Measurements from ENCODE around the gene PRMT1.
"Not testable (repeated sequence)": the region's sequence is repeated elsewhere in the genome, so short reads cannot be mapped to it uniquely, and the experiment has no call there.

The PRMT1 gene

GRCh38 chr19:49677231-49677900 is at the start of gene PRMT1:
PRMT1 (plus strand) TSS chr19:49677271; CDS start chr19:49677281, 10 bp downstream.
- DNase-seq (ENCODE audit: low read depth in 2 of 2, low spot score in 1 of 2): peak in 1 of 2 donors; percentile 26

DNA sequence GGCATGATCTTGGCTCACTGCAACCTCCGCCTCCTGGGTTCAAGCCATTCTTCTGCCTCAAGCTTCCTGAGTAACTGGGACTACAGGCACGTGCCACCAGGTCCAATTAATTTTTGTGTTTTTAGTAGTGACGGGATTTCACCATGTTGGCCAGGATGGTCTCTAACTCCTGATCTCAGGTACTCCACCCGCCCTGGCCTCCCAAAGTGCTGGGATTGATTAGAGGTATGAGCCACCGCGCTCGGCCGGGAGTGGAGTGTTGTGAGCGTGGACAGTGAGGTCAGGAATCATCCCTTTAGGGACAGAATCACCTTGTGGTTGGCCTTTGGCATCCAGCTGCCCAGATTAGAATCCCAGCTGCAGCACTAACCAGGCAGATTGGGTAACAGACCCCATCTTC is 47.4 kb upstream of the PRMT1 start:
- no peak for DNase-seq (ENCODE audit: low read depth in 2 of 2, low spot score in 1 of 2)

- DNase-seq (ENCODE audit: low read depth in 2 of 2, low spot score in 1 of 2): no peak
Measured at GRCh38 chr19:49631014-49631588, 46.0 kb upstream of the PRMT1 start.

- DNase-seq (ENCODE audit: low read depth in 2 of 2, low spot score in 1 of 2): no peak
Measured at GRCh38 chr19:49631610-49632192, 45.4 kb upstream of the PRMT1 start.

DNA sequence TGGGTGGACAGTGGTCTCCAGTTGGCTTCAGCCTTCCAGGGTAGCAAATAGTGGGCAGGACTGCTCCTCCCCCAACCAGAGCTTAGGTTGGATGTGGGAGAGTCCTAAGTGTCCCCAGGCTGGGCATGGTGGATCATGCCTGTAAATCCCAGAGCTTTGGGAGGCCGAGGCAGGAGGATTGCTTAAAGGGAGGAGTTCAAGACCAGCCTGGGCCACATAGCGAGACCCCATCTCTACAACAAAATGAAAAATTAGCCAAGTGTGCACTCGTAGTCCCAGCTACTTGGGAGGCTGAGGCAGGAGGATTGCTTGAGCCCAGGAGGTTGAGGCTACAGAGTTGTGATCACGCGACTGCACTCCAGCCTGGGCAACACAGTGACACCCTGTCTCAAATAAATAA is 44.5 kb upstream of the PRMT1 start:
- no peak for DNase-seq (ENCODE audit: low read depth in 2 of 2, low spot score in 1 of 2)

- not testable (repeated sequence) for DNase-seq (ENCODE audit: low read depth in 2 of 2, low spot score in 1 of 2)
Measured at GRCh38 chr19:49633273-49633672, 43.8 kb upstream of the PRMT1 start.

DNA sequence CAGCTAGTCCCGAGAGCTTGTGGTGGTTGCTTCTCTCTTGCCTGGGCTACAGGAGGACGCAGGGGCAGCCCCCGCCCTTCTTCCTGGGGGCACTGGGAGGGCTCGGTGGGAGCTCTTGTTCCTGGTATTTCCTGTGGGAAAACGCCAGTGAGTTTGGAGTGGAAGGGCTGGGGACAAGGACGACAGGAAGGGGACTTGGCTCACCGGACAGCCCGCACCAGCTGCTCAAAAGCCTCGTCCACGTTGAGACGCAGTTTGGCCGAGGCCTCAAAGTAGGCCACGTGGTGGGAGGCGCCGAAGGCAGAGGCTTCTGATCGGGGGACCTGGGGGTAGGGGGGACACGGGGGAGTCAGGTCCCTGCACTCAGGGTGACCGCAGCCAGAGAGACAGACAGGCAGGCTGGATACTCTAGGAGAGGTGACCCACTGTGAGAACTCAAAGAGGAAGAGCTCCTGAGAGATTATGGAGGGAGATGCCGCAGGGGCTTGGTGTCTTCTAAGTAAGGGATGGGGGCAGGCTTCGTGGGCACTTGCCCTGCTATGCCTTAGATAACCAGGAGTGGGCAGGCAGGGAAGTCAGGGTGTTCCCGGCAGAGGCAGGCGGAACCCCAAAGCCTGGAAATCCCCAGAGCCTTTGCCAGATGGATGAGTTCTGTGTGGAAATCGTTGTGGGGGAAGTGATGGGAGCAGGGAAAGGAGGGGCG is 41.4 kb upstream of the PRMT1 start:
- DNase-seq (ENCODE audit: low read depth in 2 of 2, low spot score in 1 of 2): no peak

- DNase-seq (ENCODE audit: low read depth in 2 of 2, low spot score in 1 of 2): no peak
Measured at GRCh38 chr19:49636233-49636932, 40.7 kb upstream of the PRMT1 start.

GRCh38 chr19:49637821-49638738 is 39.0 kb upstream of the PRMT1 start:
- no peak for DNase-seq (ENCODE audit: low read depth in 2 of 2, low spot score in 1 of 2)

GRCh38 chr19:49639401-49640112 is 37.5 kb upstream of the PRMT1 start:
- DNase-seq (ENCODE audit: low read depth in 2 of 2, low spot score in 1 of 2): no peak

DNA sequence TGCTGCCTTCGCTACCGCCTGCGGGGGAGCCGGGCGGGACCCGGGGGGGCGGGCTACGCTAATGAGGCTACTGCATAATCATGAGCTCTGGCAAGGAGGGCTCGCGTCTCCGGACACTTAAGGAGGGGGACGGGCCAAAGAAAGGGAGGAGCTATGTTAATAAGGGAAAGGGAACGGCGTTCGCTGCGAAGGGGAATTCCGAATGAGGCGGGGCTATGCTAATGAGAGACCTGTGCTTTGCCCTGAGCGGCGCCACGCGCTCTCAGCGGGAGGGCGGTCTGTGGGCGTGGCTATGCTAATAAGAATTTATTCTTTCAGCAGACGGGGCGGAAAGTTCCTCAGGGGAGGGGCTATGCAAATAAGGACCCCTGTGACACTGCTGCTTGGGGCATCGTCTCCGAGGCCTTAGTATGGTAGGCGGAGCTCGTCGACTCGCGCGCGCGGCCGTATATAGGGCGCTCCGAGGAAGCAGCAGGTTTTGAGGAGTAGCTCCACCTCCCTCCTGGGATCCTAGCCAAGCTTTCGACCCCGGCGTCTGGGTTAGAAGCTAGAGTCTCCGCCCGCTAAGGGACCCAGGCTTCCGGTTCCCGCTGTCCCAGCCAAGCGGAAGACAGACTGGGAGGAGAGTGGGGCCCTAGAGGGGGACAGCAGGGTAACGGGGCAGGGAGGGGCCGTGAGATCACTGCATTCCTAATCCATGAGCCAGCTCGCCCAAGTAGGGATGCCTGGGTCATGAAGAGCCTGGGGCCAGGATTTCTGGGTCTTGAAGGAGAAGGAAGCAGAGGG is 36.8 kb upstream of the PRMT1 start, which contains the start of gene RRAS:
Gene RRAS (minus strand): TSS at position 31 of the 786 bp plus-strand sequence. CDS start 45 bp downstream, outside the sequence.
- peak; percentile 100 for DNase-seq (ENCODE audit: low read depth in 2 of 2, low spot score in 1 of 2)

DNA sequence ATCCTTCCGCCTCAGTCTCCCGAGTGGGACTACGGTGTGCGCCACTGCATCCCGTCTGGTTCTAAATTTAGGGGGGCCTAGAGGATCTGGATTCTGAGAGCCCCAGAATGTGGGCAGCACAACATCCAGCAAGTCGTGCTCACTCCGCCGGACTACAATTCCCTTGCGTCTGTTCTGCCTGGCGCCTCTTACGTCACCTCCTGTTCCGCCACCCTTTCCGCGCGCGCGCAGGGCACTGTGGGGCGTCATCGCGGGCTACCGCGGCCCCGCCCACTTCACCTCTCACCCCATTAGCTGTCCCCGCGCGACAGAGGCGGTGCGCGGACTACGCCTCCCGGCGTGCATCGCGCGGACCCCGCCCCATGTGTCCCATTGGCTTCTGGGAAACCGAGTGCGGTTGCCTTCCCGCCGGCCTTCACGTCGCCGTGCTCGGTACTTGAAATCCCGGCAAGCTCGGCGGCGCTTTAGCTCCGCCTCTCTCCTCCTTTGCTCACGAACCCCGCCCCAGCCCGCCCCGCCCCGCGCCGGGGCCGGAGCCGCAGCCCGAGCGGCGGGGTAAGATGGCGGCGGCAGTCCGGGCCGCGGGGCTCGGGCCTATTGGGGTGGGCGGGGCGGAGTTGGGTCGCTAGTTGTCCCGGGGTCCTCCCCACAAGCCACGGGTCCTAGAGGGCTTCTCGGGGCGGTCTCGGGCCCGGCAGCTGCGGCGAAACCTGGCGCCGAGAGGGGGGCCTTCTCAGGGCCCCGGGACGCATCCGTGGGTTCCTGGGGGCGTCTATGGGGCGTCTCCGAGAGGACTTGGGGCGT is 35.2 kb upstream of the PRMT1 start, which contains the start of gene SCAF1:
Gene SCAF1 (plus strand): TSS at position 522 of the 804 bp plus-strand sequence. CDS start 2,818 bp downstream, outside the sequence.
- DNase-seq (ENCODE audit: low read depth in 2 of 2, low spot score in 1 of 2): peak; percentile 95 to 99

- DNase-seq (ENCODE audit: low read depth in 2 of 2, low spot score in 1 of 2): no peak
Measured at GRCh38 chr19:49642492-49643035, 34.5 kb upstream of the PRMT1 start.

DNA sequence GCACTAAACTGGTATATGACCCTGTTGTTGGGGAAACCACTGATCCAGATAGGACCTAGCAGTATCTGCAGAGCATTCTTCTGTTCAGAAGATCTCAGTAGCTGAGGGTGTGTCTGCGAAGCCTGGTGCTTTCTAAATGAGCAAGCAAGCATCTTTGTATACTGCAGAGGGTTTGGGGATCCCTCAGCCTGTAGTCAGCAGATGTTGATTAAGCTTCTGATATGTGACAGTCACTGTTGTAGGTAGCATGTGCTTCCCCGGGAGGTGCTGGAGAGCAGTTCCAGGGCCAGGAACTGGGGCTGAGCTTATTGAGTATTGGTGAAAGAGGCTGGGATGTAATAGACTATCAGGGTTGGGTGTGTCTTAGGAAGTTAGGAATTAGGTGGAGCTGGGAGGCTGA is 33.6 kb upstream of the PRMT1 start:
- DNase-seq (ENCODE audit: low read depth in 2 of 2, low spot score in 1 of 2): no peak

DNA sequence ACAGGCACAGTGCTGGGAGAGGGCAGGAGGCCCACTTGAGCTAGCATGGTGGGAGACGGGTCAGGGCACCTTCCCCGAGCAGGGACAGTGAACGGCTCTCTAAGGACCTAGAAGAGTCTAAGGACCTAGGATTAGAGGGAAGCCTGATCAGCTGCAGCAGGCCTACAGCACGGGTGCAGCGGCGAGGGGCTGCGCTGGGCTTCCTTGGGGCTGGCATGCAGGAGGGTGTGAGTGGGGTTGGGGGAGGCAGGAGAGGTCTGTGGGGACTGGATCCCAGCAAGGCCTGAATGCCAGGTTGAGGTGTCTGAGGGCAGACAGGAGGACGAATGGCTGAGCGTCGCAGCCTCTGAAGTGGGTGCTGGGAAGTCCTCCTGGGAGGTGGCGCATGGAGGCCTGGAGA is 31.5 kb upstream of the PRMT1 start:
- no peak for DNase-seq (ENCODE audit: low read depth in 2 of 2, low spot score in 1 of 2)

DNA sequence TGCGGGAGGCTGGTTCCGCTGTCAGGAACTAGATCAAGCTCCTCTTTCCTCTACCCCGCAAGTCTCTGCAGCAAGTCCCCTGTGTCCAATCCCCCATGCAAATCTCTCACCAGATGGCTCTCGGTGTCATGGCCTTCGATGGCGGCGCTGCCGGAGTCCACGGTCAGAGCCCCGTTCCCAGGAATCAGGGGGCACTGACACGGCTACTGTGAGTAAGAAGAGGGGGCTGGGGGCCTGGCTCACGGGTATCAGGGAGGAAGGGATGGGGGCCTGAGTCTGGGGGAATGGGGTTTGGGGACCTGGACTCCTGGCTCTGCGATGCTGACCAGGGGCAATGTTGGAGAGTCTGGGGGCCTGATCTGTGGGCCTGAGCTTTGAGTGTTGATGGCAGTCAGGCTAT is 31.1 kb upstream of the PRMT1 start:
- DNase-seq (ENCODE audit: low read depth in 2 of 2, low spot score in 1 of 2): no peak

- DNase-seq (ENCODE audit: low read depth in 2 of 2, low spot score in 1 of 2): no peak
Measured at GRCh38 chr19:49646586-49646985, 30.5 kb upstream of the PRMT1 start.
